OCI-LY1 (cell line): Measurements from ENCODE around the gene GFER.

ENCODE experiments used
- EZH2 ChIP-seq: fragments of 200-600 bp; sonication (generic), shearing (Covaris generic); IDR thresholded peaks from 2 replicates; pipeline ENCODE4 v1.8.0; 2017; ENCODE audit warnings: borderline replicate concordance, mixed run types, mild to moderate bottlenecking, antibody characterized with exemption, low read length, moderate library complexity, mixed read lengths
- TF ChIP-seq, protein P1 (sequence below): fragments of 200-600 bp; sonication (generic), shearing (Covaris generic); IDR thresholded peaks from 2 replicates; pipeline ENCODE4 v1.5.1; 2017; ENCODE audit warnings: mild to moderate bottlenecking, antibody characterized with exemption, low read length, moderate library complexity, mixed read lengths

DNA sequence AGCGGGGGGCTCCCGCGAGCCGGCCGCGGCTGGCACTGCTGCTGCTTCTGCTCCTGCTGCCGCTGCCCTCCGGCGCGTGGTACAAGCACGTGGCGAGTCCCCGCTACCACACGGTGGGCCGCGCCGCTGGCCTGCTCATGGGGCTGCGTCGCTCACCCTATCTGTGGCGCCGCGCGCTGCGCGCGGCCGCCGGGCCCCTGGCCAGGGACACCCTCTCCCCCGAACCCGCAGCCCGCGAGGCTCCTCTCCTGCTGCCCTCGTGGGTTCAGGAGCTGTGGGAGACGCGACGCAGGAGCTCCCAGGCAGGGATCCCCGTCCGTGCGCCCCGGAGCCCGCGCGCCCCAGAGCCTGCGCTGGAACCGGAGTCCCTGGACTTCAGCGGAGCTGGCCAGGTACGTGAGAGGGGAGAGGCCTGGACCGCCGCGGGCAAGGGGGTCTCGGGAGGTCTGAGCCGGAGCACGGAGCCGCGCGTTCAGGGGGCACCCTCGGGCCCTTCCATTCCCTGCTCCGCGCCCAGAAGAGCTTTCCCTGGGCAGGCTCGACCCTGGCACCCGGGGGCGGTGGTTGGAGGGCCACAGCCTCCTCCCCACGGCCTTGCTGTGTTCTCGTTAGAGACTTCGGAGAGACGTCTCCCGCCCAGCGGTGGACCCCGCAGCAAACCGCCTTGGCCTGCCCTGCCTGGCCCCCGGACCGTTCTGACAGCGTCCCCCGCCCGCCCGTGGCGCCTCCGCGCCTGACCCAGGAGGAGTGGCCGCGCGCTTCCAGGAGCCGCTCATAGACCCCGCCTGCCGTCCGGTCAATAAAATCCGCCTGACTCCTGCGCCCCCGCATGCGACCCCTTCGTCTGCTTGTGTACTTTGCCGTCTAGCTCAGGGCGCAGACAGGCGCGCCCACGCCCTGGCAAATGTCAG lies 36.2 kb downstream of the GFER start:
- TF ChIP-seq, protein P1, sequence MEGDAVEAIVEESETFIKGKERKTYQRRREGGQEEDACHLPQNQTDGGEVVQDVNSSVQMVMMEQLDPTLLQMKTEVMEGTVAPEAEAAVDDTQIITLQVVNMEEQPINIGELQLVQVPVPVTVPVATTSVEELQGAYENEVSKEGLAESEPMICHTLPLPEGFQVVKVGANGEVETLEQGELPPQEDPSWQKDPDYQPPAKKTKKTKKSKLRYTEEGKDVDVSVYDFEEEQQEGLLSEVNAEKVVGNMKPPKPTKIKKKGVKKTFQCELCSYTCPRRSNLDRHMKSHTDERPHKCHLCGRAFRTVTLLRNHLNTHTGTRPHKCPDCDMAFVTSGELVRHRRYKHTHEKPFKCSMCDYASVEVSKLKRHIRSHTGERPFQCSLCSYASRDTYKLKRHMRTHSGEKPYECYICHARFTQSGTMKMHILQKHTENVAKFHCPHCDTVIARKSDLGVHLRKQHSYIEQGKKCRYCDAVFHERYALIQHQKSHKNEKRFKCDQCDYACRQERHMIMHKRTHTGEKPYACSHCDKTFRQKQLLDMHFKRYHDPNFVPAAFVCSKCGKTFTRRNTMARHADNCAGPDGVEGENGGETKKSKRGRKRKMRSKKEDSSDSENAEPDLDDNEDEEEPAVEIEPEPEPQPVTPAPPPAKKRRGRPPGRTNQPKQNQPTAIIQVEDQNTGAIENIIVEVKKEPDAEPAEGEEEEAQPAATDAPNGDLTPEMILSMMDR, result no peak
- no peak for TF ChIP-seq EZH2
